ENCODE measurements around the gene KIDINS220.
A peak's percentile ranks its signal among the peaks of the same experiment; 100 is the strongest.

Gene KIDINS220

DNA sequence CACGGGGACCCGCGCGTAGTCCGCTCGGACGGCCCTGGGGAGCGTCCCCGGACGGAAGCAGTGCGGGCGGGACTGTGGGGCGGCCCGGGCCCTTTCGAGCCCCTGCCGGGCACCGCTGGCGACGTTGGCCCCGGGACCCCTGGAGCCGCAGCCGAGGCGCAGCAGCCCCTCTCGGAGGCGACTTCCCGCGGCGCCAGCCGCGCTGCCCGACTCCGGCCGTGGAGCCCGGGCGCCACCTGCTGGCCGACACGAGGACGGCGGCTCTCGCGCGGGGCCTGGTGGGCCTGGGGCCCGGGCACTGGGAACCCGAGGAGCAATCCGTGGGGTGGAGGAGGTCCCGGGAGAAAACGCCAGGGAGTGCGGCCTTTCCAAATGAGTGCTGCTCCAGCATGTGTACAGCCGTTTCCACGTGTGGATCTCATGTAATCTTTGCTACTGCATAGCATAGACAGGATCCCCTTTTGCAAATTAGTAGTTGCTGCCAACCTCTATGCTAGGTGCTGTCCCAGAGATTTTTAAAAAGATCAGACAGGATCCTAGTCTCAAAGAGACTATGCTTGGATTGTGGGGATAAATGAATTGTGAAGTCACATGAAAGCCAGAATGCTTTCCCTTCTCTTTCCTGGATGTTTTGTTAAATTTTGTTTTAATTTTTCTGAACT is 151.6 kb downstream of the KIDINS220 start:
- no peaks in the 10 kb centered on the region for H3K36me3 ChIP-seq (ENCODE audit: control insufficient read depth in 1 of 2, insufficient read depth in 2 of 2, low read length in 2 of 2)
- no peaks in the 10 kb centered on the region for H3K9me3 ChIP-seq (ENCODE audit: control insufficient read depth in 1 of 2, low read length in 2 of 2)
- no peak overlapping the region for H3K27ac ChIP-seq (ENCODE audit: low read length)
- no peaks in the 10 kb centered on the region for H3K27me3 ChIP-seq (ENCODE audit: low read depth, low read length)
- peaks cover 0 to 7% of the 10 kb centered on the region in 2 donors for H3K4me1 ChIP-seq (ENCODE audit: control insufficient read depth in 1 of 2, insufficient read depth in 2 of 2, low read length in 2 of 2)
- peak overlapping the region; percentile 92 to 99 for H3K4me3 ChIP-seq (ENCODE audit: low read depth in 1 of 2, low read length in 2 of 2)

DNA sequence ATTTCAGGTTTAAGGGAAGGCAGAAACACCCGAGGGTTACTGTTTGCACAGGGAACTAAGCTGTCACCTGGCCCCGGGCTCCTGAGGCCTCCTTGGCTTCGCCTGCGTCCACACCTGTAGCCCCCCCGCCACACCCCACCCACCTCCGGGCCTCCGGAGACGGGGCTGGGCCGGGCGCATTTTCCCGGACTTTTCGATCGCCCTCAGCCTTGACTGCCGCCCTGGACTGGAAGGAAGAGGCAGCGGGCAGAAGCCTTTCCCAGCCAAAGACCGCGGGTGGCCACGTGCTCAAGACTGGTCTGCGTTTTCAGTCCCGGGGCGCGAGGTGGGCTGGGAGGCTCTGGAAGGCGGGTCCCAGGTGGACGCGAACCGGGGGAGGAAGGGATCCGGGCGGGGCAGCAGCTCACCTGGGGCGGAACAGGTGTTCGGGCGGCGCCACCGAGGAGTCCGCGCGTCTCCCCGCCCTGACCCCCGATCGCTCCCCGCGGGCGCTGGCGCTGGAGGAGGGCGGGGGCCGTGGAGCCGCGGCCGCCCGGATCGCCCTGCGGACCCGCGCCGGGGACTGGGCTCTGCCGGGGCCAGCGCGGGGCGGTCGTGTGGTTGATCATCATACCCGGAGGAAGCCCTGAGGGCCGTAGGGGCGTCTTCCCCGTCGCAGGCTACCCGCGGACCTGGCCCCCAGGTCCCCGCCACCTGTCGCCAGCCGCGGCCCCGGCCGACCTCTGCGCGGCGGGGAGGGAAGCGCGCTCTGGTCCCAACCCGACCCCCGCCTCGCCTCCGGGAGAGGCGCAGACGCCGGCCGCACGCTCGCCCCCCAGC is 152.3 kb downstream of the KIDINS220 start:
- Histone ChIP-seq H3K27me3 (ENCODE audit: low read depth, low read length) (no peaks in the 10 kb centered on the region), H3K9me3 (ENCODE audit: control insufficient read depth in 1 of 2, low read length in 2 of 2) (no peaks in the 10 kb centered on the region), H3K27ac (ENCODE audit: low read length) (peak overlapping the region; percentile 76), H3K36me3 (ENCODE audit: control insufficient read depth in 1 of 2, insufficient read depth in 2 of 2, low read length in 2 of 2) (no peaks in the 10 kb centered on the region), H3K4me3 (ENCODE audit: low read depth in 1 of 2, low read length in 2 of 2) (peak overlapping the region; percentile 92 to 99), H3K4me1 (ENCODE audit: control insufficient read depth in 1 of 2, insufficient read depth in 2 of 2, low read length in 2 of 2) (peaks cover 0 to 12% of the 10 kb centered on the region in 2 donors)

DNA sequence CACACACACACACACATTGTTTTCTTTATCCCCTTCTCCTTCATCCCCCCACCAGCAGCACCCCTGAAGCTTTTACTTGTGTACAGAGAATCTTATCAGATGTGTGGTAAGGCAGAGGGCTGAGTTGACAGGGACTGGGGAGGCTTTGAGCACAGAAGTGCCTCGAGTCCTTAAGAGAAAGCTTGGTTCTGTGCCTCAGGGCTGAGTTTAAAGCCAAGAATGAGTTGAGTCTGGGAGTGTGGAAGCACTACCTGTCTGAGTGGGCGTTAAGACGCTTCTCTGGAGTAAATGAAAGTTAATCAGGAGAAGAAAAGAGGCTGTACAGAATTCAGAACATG is 152.9 kb downstream of the KIDINS220 start:
- Histone ChIP-seq H3K9me3 (ENCODE audit: control insufficient read depth in 1 of 2, low read length in 2 of 2) (no peaks in the 10 kb centered on the region), H3K36me3 (ENCODE audit: control insufficient read depth in 1 of 2, insufficient read depth in 2 of 2, low read length in 2 of 2) (no peaks in the 10 kb centered on the region), H3K27ac (ENCODE audit: low read length) (peak overlapping the region; percentile 76), H3K4me3 (ENCODE audit: low read depth in 1 of 2, low read length in 2 of 2) (peak overlapping the region; percentile 92 to 99), H3K27me3 (ENCODE audit: low read depth, low read length) (no peaks in the 10 kb centered on the region), H3K4me1 (ENCODE audit: control insufficient read depth in 1 of 2, insufficient read depth in 2 of 2, low read length in 2 of 2) (peaks cover 0 to 14% of the 10 kb centered on the region in 2 donors)

DNA sequence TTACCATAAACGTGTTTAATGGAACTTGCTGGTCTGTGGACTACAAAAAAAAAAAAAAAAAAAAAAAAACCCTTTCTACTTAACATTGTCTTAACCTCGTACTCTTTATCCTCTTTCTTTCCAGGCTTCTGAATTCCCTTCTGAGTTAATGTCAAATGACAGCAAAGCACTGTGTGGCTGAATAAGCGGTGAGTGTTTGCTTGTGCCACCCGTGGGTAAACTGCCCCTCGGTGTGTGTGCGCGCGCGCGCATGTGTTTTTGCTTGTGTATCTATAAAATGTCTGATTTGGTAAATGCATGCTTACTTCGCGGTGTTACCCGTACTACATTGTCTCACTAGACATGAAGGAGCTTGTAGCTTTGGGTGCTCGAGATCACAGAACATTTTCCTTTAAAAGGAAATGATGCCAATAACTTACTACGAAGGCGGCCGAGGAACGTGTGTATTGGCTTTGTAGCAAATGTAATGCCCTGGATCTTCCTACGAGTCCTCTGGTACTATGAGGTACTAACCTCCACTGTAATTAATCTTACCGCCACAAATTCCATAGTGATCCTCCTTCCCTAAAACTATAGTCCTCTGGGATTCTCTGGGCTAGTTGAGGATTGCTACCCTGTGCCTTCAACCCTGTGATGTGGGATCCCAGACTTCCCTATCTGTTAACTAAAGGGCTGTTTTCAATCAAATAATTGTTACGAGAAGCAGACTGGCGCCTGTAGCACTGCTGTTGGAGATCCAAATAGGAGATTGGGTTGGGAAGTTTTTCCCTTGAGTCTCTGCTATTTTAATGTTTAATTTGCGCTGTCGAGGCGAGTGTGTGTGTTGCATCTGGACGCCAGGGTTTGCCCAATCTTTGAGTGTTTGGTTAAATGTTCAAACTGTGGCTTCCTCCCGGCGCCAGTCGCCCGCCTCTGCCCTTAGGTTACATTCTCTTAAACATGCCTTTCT is 154.4 kb downstream of the KIDINS220 start:
- Histone ChIP-seq H3K9me3 (ENCODE audit: control insufficient read depth in 1 of 2, low read length in 2 of 2) (no peaks in the 10 kb centered on the region), H3K36me3 (ENCODE audit: control insufficient read depth in 1 of 2, insufficient read depth in 2 of 2, low read length in 2 of 2) (no peaks in the 10 kb centered on the region), H3K4me1 (ENCODE audit: control insufficient read depth in 1 of 2, insufficient read depth in 2 of 2, low read length in 2 of 2) (peaks cover 0 to 15% of the 10 kb centered on the region in 2 donors), H3K4me3 (ENCODE audit: low read depth in 1 of 2, low read length in 2 of 2) (peak overlapping the region; percentile 92 to 99), H3K27ac (ENCODE audit: low read length) (peak overlapping the region; percentile 95), H3K27me3 (ENCODE audit: low read depth, low read length) (no peaks in the 10 kb centered on the region)

DNA sequence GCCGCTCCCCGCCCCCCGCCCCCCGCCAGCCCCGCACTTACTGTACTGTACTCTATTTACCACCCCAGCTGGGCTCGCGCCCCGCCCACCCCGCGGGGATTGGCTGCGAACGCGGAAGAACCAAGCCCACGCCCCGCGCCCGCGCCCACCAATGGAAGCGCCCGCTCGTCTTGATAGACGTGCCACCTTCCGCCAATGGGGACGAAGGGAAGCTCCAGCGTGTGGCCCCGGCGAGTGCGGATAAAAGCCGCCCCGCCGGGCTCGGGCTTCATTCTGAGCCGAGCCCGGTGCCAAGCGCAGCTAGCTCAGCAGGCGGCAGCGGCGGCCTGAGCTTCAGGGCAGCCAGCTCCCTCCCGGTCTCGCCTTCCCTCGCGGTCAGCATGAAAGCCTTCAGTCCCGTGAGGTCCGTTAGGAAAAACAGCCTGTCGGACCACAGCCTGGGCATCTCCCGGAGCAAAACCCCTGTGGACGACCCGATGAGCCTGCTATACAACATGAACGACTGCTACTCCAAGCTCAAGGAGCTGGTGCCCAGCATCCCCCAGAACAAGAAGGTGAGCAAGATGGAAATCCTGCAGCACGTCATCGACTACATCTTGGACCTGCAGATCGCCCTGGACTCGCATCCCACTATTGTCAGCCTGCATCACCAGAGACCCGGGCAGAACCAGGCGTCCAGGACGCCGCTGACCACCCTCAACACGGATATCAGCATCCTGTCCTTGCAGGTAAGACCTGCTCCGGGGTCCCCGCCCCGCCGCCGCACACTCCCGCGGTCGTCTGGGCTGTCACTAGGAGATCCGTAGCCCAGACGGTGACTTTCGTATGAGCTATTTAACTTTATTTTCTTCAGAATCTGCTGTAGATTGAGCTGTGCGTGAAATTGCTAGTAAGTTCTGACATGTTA is 155.4 kb downstream of the KIDINS220 start, which contains the start of gene ID2:
TSS of gene ID2 (plus strand) at position 271 of the 907 bp plus-strand sequence. CDS start at position 381, 110 bp downstream.
- H3K4me1 ChIP-seq (ENCODE audit: control insufficient read depth in 1 of 2, insufficient read depth in 2 of 2, low read length in 2 of 2) = peaks cover 8 to 24% of the 10 kb centered on the region in 2 donors
- peak within 1 kb of the TSS; percentile 95 for H3K27ac ChIP-seq (ENCODE audit: low read length)
- no peaks in the 10 kb centered on the region for H3K27me3 ChIP-seq (ENCODE audit: low read depth, low read length)
- no peaks in the 10 kb centered on the region for H3K9me3 ChIP-seq (ENCODE audit: control insufficient read depth in 1 of 2, low read length in 2 of 2)
- no peaks in the 10 kb centered on the region for H3K36me3 ChIP-seq (ENCODE audit: control insufficient read depth in 1 of 2, insufficient read depth in 2 of 2, low read length in 2 of 2)
- H3K4me3 ChIP-seq (ENCODE audit: low read depth in 1 of 2, low read length in 2 of 2) = peak within 1 kb of the TSS; percentile 92 to 99

DNA sequence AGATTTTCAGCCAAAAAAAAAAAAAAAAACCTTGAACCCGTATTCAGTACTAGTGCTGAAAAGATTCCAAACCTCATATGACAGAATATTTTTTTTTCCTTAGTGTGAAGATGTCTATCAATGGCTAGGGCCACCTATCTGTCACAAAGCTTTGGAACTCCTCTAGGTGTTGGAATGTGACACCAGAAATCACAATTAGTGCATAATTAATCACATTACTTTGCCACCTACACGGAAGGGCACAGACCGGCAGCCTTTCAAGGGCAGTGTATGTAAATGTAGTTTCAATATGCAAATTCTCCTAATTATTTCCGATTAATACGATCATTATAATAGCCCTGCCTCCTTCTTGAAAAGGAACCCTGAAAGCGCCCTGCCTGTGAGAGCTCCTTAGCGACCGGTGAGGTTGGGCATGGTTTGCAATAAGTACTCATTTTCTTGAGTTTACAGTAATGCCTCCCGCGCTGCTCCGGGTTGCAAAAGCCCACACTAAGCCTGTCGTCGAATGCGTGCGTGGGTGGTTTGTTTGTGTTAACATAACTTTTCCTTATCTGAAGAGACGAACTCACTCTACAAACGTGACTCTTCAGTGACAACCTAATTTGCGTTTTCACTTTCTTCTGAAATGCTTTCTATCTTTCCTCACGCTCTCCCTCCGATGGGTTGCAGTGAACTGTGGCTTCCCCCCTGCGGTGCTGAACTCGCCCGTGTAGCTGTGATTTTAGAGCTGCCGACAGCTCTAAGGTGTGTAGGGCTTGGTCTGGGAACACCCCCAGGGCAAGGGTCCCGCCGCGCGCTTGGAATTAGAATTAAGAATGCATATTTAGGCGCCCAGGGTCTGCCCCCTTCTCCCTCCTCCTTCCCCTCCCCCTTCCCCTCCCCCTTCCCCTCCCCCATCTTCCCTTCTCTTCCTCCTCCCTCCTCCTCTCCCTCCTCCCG is 156.3 kb downstream of the KIDINS220 start:
- peaks cover 9 to 24% of the 10 kb centered on the region in 2 donors for H3K4me1 ChIP-seq (ENCODE audit: control insufficient read depth in 1 of 2, insufficient read depth in 2 of 2, low read length in 2 of 2)
- H3K27me3 ChIP-seq (ENCODE audit: low read depth, low read length) = no peaks in the 10 kb centered on the region
- peak overlapping the region; percentile 88 for H3K27ac ChIP-seq (ENCODE audit: low read length)
- peak overlapping the region; percentile 61 to 86 for H3K4me3 ChIP-seq (ENCODE audit: low read depth in 1 of 2, low read length in 2 of 2)
- H3K36me3 ChIP-seq (ENCODE audit: control insufficient read depth in 1 of 2, insufficient read depth in 2 of 2, low read length in 2 of 2) = no peaks in the 10 kb centered on the region
- H3K9me3 ChIP-seq (ENCODE audit: control insufficient read depth in 1 of 2, low read length in 2 of 2) = no peaks in the 10 kb centered on the region

DNA sequence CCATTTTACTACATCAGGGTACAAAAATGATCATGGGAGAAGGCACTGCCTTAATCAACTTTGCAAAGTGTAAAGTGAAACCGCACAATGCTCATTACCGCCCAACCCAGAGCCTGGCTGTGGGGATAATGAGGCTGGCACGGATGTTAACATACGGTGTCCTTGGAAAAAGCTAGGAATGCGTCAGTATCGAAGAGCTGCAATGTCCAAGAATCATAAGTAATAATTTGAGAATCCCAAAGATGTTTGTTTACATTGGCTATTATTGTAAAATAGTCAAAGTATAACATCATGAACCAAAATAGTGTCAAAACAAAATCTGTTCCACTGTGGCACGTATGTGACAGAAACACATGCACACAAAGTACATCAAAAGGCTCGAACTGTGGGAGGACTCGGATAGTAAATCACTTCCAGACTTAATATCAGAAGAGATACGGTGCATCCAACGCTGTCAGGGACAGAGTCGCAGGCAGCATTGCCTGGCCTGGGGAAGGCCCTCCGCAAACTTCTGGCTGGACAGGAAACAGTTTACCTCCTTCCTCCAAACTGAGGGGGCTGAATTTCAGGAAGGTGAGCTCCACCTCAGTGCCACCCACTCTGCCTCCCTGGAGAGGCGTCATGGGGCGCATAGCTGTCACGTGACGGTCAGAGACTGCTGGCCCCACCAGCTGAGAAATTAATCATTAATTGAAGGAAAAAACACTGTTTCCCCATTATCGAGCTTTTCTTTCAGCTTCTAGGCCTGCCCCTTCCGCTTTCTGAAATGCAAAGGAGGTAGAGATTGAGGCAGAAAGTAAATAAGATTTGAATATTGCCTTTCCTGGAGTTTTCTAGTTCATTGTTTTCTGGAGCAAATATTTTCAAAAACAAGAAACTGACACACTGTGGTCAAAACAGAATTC is 157.3 kb downstream of the KIDINS220 start:
- Histone ChIP-seq H3K27ac (ENCODE audit: low read length) (peak overlapping the region; percentile 88), H3K27me3 (ENCODE audit: low read depth, low read length) (no peaks in the 10 kb centered on the region), H3K36me3 (ENCODE audit: control insufficient read depth in 1 of 2, insufficient read depth in 2 of 2, low read length in 2 of 2) (no peaks in the 10 kb centered on the region), H3K4me3 (ENCODE audit: low read depth in 1 of 2, low read length in 2 of 2) (peak overlapping the region; percentile 61 to 86), H3K4me1 (ENCODE audit: control insufficient read depth in 1 of 2, insufficient read depth in 2 of 2, low read length in 2 of 2) (peaks cover 9 to 24% of the 10 kb centered on the region in 2 donors), H3K9me3 (ENCODE audit: control insufficient read depth in 1 of 2, low read length in 2 of 2) (no peaks in the 10 kb centered on the region)

DNA sequence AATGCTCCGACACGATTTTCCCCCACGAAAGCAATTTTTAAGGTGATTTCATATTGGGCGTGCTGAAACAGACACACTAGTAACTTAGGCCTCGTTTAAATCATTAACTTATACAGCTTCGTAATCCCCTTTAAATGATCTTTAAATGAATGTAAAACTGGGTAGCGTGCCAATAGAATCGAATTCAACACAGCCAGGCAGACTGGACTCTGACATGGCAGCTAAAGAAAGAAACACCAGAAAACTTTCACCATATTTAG is 157.9 kb downstream of the KIDINS220 start:
- H3K9me3 ChIP-seq (ENCODE audit: control insufficient read depth in 1 of 2, low read length in 2 of 2) = peaks cover 1 to 2% of the 10 kb centered on the region in 2 donors
- no peaks in the 10 kb centered on the region for H3K27me3 ChIP-seq (ENCODE audit: low read depth, low read length)
- H3K36me3 ChIP-seq (ENCODE audit: control insufficient read depth in 1 of 2, insufficient read depth in 2 of 2, low read length in 2 of 2) = no peaks in the 10 kb centered on the region
- H3K4me1 ChIP-seq (ENCODE audit: control insufficient read depth in 1 of 2, insufficient read depth in 2 of 2, low read length in 2 of 2) = peaks cover 9 to 19% of the 10 kb centered on the region in 2 donors
- peak overlapping the region; percentile 61 to 86 for H3K4me3 ChIP-seq (ENCODE audit: low read depth in 1 of 2, low read length in 2 of 2)
- H3K27ac ChIP-seq (ENCODE audit: low read length) = peak overlapping the region; percentile 88

All from muscle layer of duodenum (tissue), 2 donors.